HL-60 (cell line): ENCODE measurements around the gene DDX56.

Source experiments
- DNase-seq, 2 experiments: peaks; one replicate each; pipeline ENCODE4 v3.0.0-alpha.2; 2010 to 2020; ENCODE audit warnings: low read depth in 1 of 2, low spot score in 1 of 2
- H3K27ac ChIP-seq: fragments of 250-450 bp; sonication (Bioruptor Pico); replicated peaks from 2 replicates; pipeline ENCODE4 v1.5.1; 2020; ENCODE audit warnings: mild to moderate bottlenecking, moderate library complexity
- H3K27me3 ChIP-seq: fragments of 250-450 bp; sonication (Bioruptor Pico); 2 replicates; pipeline ENCODE4 v1.5.1; 2021; ENCODE audit warnings: mild to moderate bottlenecking, moderate library complexity; ENCODE audit not compliant: insufficient read depth, poor library complexity, severe bottlenecking
- H3K4me3 ChIP-seq: replicated peaks from 2 replicates; pipeline ENCODE4 v1.5.1; 2011; ENCODE audit warnings: mild to moderate bottlenecking, control low read depth, low read length; ENCODE audit not compliant: insufficient read depth
- GABPA ChIP-seq: IDR thresholded peaks from 2 replicates; pipeline ENCODE4 v1.6.1; 2012; ENCODE audit warnings: low read depth
- POLR2AphosphoS5 ChIP-seq: IDR thresholded peaks from 2 replicates; pipeline ENCODE4 v1.6.1; 2012; ENCODE audit warnings: low read depth
- SPI1 ChIP-seq: IDR thresholded peaks from 2 replicates; pipeline ENCODE4 v1.6.1; 2012; ENCODE audit warnings: low read depth, mild to moderate bottlenecking, borderline replicate concordance
- TF ChIP-seq, protein P1 (sequence below): IDR thresholded peaks from 2 replicates; pipeline ENCODE4 v1.6.1; 2012; ENCODE audit warnings: low read depth; ENCODE audit not compliant: insufficient replicate concordance
- TF ChIP-seq, protein P2 (sequence below): IDR thresholded peaks from one replicate; pipeline ENCODE4 v1.5.1; 2011; ENCODE audit warnings: low read length, control low read depth, inconsistent platforms; ENCODE audit not compliant: insufficient read depth

Gene DDX56

DNA sequence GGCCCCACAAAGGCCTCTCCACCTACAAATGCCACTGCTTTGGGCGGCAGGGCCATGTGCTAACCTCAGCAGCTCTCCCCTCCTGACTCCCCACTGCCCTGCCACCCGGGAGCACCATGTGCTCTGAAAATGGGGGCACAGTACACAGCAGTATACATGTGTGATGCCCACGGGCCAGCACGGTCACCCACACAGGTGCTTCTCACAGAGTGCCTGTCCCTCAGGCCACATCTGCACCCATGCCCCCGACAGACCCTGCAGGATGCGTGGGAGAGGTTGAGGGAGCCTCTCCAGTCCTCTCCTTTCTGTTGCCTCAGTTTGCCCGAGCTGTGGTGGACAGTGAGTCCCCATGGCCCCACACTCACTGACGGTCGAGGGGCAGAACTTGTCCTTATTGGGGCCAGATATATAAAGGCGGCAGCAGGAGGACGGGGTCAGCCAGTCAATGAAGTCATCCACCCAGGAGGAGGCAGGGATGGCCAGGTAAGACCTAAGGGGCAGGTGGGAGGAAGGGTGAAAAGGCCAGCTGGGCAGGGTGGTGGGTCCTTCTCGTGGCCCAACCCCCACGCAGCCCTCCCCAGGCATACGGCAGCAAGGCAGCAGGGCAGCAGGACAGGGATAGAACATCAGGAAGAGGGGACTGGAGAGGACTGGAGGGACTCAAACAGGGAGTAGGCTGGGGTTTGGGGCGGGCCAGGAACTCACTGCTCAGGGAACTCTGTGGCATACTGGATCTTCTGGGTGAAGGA is 52.2 kb downstream of the DDX56 start:
- H3K4me3 ChIP-seq = no peak overlapping the region
- DNase-seq = no peak
- TF ChIP-seq GABPA (no peak), POLR2AphosphoS5 (no peak), SPI1 (no peak)
- TF ChIP-seq, protein P1, sequence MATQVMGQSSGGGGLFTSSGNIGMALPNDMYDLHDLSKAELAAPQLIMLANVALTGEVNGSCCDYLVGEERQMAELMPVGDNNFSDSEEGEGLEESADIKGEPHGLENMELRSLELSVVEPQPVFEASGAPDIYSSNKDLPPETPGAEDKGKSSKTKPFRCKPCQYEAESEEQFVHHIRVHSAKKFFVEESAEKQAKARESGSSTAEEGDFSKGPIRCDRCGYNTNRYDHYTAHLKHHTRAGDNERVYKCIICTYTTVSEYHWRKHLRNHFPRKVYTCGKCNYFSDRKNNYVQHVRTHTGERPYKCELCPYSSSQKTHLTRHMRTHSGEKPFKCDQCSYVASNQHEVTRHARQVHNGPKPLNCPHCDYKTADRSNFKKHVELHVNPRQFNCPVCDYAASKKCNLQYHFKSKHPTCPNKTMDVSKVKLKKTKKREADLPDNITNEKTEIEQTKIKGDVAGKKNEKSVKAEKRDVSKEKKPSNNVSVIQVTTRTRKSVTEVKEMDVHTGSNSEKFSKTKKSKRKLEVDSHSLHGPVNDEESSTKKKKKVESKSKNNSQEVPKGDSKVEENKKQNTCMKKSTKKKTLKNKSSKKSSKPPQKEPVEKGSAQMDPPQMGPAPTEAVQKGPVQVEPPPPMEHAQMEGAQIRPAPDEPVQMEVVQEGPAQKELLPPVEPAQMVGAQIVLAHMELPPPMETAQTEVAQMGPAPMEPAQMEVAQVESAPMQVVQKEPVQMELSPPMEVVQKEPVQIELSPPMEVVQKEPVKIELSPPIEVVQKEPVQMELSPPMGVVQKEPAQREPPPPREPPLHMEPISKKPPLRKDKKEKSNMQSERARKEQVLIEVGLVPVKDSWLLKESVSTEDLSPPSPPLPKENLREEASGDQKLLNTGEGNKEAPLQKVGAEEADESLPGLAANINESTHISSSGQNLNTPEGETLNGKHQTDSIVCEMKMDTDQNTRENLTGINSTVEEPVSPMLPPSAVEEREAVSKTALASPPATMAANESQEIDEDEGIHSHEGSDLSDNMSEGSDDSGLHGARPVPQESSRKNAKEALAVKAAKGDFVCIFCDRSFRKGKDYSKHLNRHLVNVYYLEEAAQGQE = no peak
- TF ChIP-seq, protein P2, sequence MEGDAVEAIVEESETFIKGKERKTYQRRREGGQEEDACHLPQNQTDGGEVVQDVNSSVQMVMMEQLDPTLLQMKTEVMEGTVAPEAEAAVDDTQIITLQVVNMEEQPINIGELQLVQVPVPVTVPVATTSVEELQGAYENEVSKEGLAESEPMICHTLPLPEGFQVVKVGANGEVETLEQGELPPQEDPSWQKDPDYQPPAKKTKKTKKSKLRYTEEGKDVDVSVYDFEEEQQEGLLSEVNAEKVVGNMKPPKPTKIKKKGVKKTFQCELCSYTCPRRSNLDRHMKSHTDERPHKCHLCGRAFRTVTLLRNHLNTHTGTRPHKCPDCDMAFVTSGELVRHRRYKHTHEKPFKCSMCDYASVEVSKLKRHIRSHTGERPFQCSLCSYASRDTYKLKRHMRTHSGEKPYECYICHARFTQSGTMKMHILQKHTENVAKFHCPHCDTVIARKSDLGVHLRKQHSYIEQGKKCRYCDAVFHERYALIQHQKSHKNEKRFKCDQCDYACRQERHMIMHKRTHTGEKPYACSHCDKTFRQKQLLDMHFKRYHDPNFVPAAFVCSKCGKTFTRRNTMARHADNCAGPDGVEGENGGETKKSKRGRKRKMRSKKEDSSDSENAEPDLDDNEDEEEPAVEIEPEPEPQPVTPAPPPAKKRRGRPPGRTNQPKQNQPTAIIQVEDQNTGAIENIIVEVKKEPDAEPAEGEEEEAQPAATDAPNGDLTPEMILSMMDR = no peak

DNA sequence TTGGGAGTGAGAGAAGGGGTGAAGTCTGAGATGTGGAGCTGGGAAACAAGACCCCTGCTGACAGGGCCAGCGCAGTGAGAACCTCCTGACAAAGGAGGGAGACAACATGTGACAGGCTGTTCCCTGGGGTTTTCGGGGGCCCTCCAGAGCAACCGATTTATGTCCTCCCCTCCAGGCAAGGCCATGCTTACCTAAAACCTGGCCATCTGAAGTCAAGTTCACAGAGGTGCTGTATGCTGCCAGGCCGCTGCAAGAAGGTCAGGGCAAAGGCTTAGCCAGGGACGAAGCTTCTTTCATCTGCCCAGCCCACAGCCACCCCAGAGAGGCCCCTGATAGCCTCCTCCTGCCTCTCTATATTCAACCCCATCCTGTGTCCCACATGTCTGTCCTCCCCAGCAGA is 53.1 kb downstream of the DDX56 start:
- TF ChIP-seq, protein P1 = no peak
- TF ChIP-seq POLR2AphosphoS5 (no peak), GABPA (no peak)
- H3K27ac ChIP-seq = no peak overlapping the region
- DNase-seq = no peak
- no peak overlapping the region for H3K4me3 ChIP-seq
- H3K27me3 ChIP-seq = no peaks in the 10 kb centered on the region

More for the DNA sequence above, 52.2 kb downstream of the DDX56 start:
- Histone ChIP-seq H3K27ac (no peak overlapping the region), H3K27me3 (no peaks in the 10 kb centered on the region)

DNA sequence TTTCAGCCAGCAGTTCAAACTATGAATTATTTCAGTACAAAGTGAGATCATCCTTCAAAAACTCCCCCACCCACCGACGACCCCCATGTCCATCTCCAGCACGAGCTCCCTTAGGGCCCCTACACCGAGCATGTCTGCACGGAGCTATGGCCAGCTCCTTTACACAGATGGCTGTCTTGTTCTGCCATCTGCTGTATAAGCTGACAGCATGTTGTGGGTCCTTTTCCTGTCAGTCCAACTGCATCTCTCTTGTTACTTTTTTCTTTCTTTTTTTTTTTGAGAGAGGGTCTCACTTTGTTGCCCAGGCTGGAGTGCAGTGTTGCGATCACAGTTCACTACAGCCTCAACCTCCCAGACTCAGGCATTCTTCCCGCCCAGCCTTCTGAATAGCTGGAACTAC is 54.2 kb downstream of the DDX56 start:
- DNase-seq = no peak

More for the DNA sequence above, 54.2 kb downstream of the DDX56 start:
- Histone ChIP-seq H3K27ac (no peak overlapping the region), H3K27me3 (no peaks in the 10 kb centered on the region), H3K4me3 (no peak overlapping the region)
- TF ChIP-seq POLR2AphosphoS5 (no peak), GABPA (no peak), SPI1 (no peak)
- TF ChIP-seq, protein P1 = no peak
- TF ChIP-seq, protein P2 = no peak
